VCaP (cell line): ENCODE results near the gene APBB1IP.

ENCODE experiments used
- H3K27ac ChIP-seq: fragments of 450-650 bp; 2 replicates; pipeline ENCODE4 v1.5.1; 2017
- TF ChIP-seq, protein P1 (sequence below): fragments of 450-650 bp; conservative IDR thresholded peaks from 2 replicates; pipeline ENCODE4 v1.5.1; 2017; ENCODE audit warnings: mild to moderate bottlenecking, moderate library complexity

APBB1IP gene

DNA sequence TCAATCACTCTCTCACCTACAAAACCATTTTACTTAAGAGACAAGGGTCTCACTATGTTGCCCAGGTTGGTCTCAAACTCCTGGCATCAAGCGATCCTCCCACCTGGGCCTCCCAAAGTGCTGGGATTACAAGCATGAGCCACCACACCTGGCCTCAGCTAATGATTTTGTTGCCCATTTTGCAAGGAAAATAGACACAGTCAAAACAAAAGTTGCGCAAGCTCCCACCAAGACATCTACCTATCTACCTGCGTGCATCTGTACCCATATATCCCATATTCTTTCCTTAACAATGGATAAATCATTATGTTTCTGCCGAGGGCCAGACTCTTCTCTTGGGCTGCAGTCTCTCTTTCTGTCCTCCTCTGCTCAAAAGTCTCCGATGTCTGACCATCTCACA is 67.3 kb downstream of the APBB1IP start:
- no peak overlapping the region for H3K27ac ChIP-seq
- TF ChIP-seq, protein P1, sequence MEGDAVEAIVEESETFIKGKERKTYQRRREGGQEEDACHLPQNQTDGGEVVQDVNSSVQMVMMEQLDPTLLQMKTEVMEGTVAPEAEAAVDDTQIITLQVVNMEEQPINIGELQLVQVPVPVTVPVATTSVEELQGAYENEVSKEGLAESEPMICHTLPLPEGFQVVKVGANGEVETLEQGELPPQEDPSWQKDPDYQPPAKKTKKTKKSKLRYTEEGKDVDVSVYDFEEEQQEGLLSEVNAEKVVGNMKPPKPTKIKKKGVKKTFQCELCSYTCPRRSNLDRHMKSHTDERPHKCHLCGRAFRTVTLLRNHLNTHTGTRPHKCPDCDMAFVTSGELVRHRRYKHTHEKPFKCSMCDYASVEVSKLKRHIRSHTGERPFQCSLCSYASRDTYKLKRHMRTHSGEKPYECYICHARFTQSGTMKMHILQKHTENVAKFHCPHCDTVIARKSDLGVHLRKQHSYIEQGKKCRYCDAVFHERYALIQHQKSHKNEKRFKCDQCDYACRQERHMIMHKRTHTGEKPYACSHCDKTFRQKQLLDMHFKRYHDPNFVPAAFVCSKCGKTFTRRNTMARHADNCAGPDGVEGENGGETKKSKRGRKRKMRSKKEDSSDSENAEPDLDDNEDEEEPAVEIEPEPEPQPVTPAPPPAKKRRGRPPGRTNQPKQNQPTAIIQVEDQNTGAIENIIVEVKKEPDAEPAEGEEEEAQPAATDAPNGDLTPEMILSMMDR = no peak

GRCh38 chr10:26506736-26507135 is 68.6 kb downstream of the APBB1IP start:
- H3K27ac ChIP-seq = no peak overlapping the region
- TF ChIP-seq, protein P1 = no peak

- no peak overlapping the region for H3K27ac ChIP-seq
- TF ChIP-seq, protein P1 = no peak
Observed at GRCh38 chr10:26507441-26507840, 69.3 kb downstream of the APBB1IP start.

- no peak overlapping the region for H3K27ac ChIP-seq
- TF ChIP-seq, protein P1 = no peak
Observed at GRCh38 chr10:26508016-26508415, 69.9 kb downstream of the APBB1IP start.

DNA sequence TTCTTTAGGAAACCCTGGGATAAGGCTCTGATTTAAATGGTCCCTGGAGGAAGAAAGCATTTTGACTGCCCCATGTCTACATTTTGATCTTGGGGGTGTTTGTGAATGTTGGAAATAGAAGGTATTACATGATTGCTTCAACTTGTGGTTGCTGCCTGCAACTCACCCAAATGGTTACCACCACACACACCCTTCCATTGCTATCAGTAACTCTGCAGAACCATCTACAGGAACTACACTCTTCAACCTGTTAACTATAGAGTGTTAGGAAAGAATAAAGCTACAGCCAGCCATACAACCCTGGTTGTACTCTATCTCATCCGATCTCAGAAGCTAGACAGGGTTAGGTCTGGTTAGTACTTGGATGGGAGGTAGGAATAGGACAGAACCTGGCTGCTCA is 71.2 kb downstream of the APBB1IP start:
- TF ChIP-seq, protein P1 = no peak

DNA sequence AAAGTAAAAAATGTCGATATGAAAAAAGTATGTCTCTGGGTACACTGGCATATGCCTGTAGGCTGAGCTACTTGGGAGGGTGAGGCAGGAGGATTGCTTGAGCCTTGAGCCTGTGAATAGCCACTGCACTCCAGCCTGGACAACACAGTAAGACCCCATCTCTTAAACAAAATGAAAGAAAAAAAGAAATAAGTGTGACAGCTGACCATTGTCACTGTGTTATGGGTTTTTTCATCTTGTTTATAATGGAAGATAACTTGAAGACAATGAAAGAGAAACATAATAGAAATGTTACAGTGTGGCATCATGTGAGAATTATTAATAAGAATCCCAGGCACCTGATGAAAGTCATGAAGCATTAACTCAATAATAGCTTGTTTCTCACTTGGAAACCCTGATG is 75.0 kb downstream of the APBB1IP start:
- H3K27ac ChIP-seq = no peak overlapping the region
- TF ChIP-seq, protein P1 = no peak

More for the DNA sequence above, 71.2 kb downstream of the APBB1IP start:
- H3K27ac ChIP-seq = no peak overlapping the region

GRCh38 chr10:26516540-26517101 is 78.5 kb downstream of the APBB1IP start:
- TF ChIP-seq, protein P1 = no peak
- no peak overlapping the region for H3K27ac ChIP-seq
